ENCODE measurements around the gene RIMS1.

Gene RIMS1

DNA sequence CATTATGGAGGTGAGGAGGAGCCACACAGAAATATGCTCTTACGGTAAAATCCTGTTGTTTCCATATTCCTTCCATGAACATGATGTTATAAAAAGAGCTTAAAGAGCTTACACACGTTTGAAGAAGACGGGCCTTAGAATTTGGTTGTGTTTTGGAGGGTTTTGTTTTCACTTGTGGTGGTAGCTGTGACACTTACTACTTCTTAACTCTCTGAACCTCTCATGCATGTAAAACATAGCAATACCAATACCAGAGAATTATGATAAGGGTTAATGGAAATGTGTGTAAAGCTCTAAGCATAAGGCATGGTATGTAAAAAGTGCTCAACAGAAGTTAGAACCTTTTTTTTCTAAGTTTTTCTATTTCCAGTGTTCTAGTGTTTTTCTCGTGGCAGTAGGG, 479.4 kb downstream of the RIMS1 start:
- DNase-seq (ENCODE audit: low spot score) = no peak
- Histone ChIP-seq H2AFZ (ENCODE audit: low read length) (no peak overlapping the region), H3K36me3 (replicated peaks in 1 of 2; ENCODE audit: control insufficient read depth in 2 of 2, insufficient read depth in 2 of 2, low read length in 2 of 2) (no peaks in the 10 kb centered on the region), H2BK120ac (ENCODE audit: low read depth, low read length) (no peak overlapping the region), H3K9me3 (replicated peaks in 1 of 2; ENCODE audit: control insufficient read depth in 2 of 2, insufficient read depth in 1 of 2, low read depth in 1 of 2, low read length in 2 of 2) (no peaks in the 10 kb centered on the region), H2BK12ac (ENCODE audit: low read length) (no peak overlapping the region), H3K4me2 (ENCODE audit: insufficient read depth, low read length, poor library complexity, severe bottlenecking) (no peak overlapping the region), H2BK15ac (ENCODE audit: low read length) (no peak overlapping the region), H3K14ac (ENCODE audit: low read length) (no peak overlapping the region), H3K27ac (replicated peaks; ENCODE audit: low read length) (no peak overlapping the region), H3K79me1 (ENCODE audit: low read depth, low read length) (no peaks in the 10 kb centered on the region), H2AK5ac (ENCODE audit: low read depth, low read length) (no peak overlapping the region), H4K8ac (ENCODE audit: low read depth, low read length) (no peak overlapping the region), H3K27me3 (ENCODE audit: control insufficient read depth in 3 of 3, insufficient read depth in 3 of 3, low read depth in 1 of 3, low read length in 3 of 3) (no peaks in the 10 kb centered on the region), H3K4ac (ENCODE audit: low read length) (no peak overlapping the region), H3K4me3 (ENCODE audit: low read length in 2 of 2) (no peak overlapping the region), H3K4me1 (ENCODE audit: control insufficient read depth in 2 of 2, insufficient read depth in 1 of 2, low read depth in 1 of 2, low read length in 2 of 2) (no peaks in the 10 kb centered on the region), H3K18ac (ENCODE audit: low read length) (no peak overlapping the region), H3K23ac (ENCODE audit: low read depth, low read length, poor library complexity) (no peak overlapping the region), H4K91ac (ENCODE audit: low read depth, low read length, poor library complexity) (no peak overlapping the region), H3K9ac (ENCODE audit: low read depth, low read length, poor library complexity) (no peak overlapping the region), H2BK5ac (ENCODE audit: low read length) (no peak overlapping the region)
- no CpG with 5 or more reads among the region's 4 CpGs for WGBS, 2 donors (ENCODE audit: extremely low coverage in 2 of 2, insufficient read length in 2 of 2, insufficient replicate concordance in 1 of 2)

DNA sequence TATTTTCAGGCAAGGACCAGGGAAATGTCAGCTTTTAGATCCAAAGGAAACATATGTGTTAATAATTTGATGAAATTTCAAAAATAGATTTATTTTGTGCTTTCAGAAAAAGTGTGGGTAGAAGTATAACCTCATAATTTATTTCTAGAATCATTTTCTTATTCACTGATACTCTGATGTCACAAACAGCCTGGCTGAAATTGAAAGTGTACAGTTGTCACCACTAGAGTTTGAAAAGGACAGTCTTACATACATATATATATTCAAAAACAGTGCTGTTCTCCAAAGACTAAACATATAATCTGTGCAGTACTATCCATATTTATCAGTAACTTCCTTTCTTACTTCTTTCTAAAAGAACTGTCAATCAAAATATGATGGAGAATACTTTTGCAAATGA, 481.1 kb downstream of the RIMS1 start:
- H2BK15ac ChIP-seq (ENCODE audit: low read length) = no peak overlapping the region
- no peak overlapping the region for H3K4ac ChIP-seq (ENCODE audit: low read length)
- no peaks in the 10 kb centered on the region for H3K36me3 ChIP-seq (replicated peaks in 1 of 2; ENCODE audit: control insufficient read depth in 2 of 2, insufficient read depth in 2 of 2, low read length in 2 of 2)
- no peaks in the 10 kb centered on the region for H3K79me1 ChIP-seq (ENCODE audit: low read depth, low read length)
- no peak overlapping the region for H2AK5ac ChIP-seq (ENCODE audit: low read depth, low read length)
- H3K4me2 ChIP-seq (ENCODE audit: insufficient read depth, low read length, poor library complexity, severe bottlenecking) = no peak overlapping the region
- H2BK120ac ChIP-seq (ENCODE audit: low read depth, low read length) = no peak overlapping the region
- no peak overlapping the region for H4K91ac ChIP-seq (ENCODE audit: low read depth, low read length, poor library complexity)
- H2BK5ac ChIP-seq (ENCODE audit: low read length) = no peak overlapping the region
- no peak overlapping the region for H3K18ac ChIP-seq (ENCODE audit: low read length)
- no peaks in the 10 kb centered on the region for H3K9me3 ChIP-seq (replicated peaks in 1 of 2; ENCODE audit: control insufficient read depth in 2 of 2, insufficient read depth in 1 of 2, low read depth in 1 of 2, low read length in 2 of 2)
- H2AFZ ChIP-seq (ENCODE audit: low read length) = no peak overlapping the region
- H4K8ac ChIP-seq (ENCODE audit: low read depth, low read length) = no peak overlapping the region
- no peak overlapping the region for H3K27ac ChIP-seq (replicated peaks; ENCODE audit: low read length)
- H3K4me3 ChIP-seq (ENCODE audit: low read length in 2 of 2) = no peak overlapping the region
- DNase-seq (ENCODE audit: low spot score) = no peak
- H3K23ac ChIP-seq (ENCODE audit: low read depth, low read length, poor library complexity) = no peak overlapping the region
- no peaks in the 10 kb centered on the region for H3K27me3 ChIP-seq (ENCODE audit: control insufficient read depth in 3 of 3, insufficient read depth in 3 of 3, low read depth in 1 of 3, low read length in 3 of 3)
- no peak overlapping the region for H3K9ac ChIP-seq (ENCODE audit: low read depth, low read length, poor library complexity)
- H2BK12ac ChIP-seq (ENCODE audit: low read length) = no peak overlapping the region
- no peaks in the 10 kb centered on the region for H3K4me1 ChIP-seq (ENCODE audit: control insufficient read depth in 2 of 2, insufficient read depth in 1 of 2, low read depth in 1 of 2, low read length in 2 of 2)
- H3K14ac ChIP-seq (ENCODE audit: low read length) = no peak overlapping the region

DNA sequence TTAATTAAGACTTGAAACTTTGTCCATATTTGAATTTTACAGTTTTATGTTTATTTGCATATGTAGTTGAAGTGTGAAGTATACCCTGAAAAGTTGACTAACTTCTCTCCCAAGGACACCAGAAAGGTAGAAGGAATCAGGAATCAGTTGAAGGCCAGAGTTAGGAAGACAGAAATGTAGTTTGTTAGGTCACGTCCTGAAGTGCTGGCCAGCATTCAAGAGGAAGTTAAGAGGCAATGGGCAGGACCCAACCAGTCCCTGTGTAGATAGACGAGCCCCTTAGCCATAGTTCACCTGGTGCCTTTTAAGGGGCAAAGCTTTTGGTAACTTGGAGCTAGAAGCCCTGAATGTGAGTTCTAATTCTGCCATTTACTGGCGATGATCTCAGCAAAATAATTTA, 485.1 kb downstream of the RIMS1 start:
- H2BK15ac ChIP-seq (ENCODE audit: low read length) = no peak overlapping the region
- H2AK5ac ChIP-seq (ENCODE audit: low read depth, low read length) = no peak overlapping the region
- no peaks in the 10 kb centered on the region for H3K79me1 ChIP-seq (ENCODE audit: low read depth, low read length)
- H3K27me3 ChIP-seq (ENCODE audit: control insufficient read depth in 3 of 3, insufficient read depth in 3 of 3, low read depth in 1 of 3, low read length in 3 of 3) = no peaks in the 10 kb centered on the region
- no peaks in the 10 kb centered on the region for H3K36me3 ChIP-seq (replicated peaks in 1 of 2; ENCODE audit: control insufficient read depth in 2 of 2, insufficient read depth in 2 of 2, low read length in 2 of 2)
- H3K4ac ChIP-seq (ENCODE audit: low read length) = no peak overlapping the region
- no peak for DNase-seq (ENCODE audit: low spot score)
- no peak overlapping the region for H2BK120ac ChIP-seq (ENCODE audit: low read depth, low read length)
- no peak overlapping the region for H3K27ac ChIP-seq (replicated peaks; ENCODE audit: low read length)
- no peak overlapping the region for H3K23ac ChIP-seq (ENCODE audit: low read depth, low read length, poor library complexity)
- no peak overlapping the region for H3K4me3 ChIP-seq (ENCODE audit: low read length in 2 of 2)
- H2AFZ ChIP-seq (ENCODE audit: low read length) = no peak overlapping the region
- H4K91ac ChIP-seq (ENCODE audit: low read depth, low read length, poor library complexity) = no peak overlapping the region
- peaks cover 6 to 9% of the 10 kb centered on the region in 2 donors for H3K4me1 ChIP-seq (ENCODE audit: control insufficient read depth in 2 of 2, insufficient read depth in 1 of 2, low read depth in 1 of 2, low read length in 2 of 2)
- WGBS, 2 donors (ENCODE audit: extremely low coverage in 2 of 2, insufficient read length in 2 of 2, insufficient replicate concordance in 1 of 2) = no CpG with 5 or more reads among the region's 3 CpGs
- no peak overlapping the region for H3K14ac ChIP-seq (ENCODE audit: low read length)
- no peak overlapping the region for H2BK5ac ChIP-seq (ENCODE audit: low read length)
- H3K18ac ChIP-seq (ENCODE audit: low read length) = no peak overlapping the region
- H3K4me2 ChIP-seq (ENCODE audit: insufficient read depth, low read length, poor library complexity, severe bottlenecking) = no peak overlapping the region
- H2BK12ac ChIP-seq (ENCODE audit: low read length) = no peak overlapping the region
- no peaks in the 10 kb centered on the region for H3K9me3 ChIP-seq (replicated peaks in 1 of 2; ENCODE audit: control insufficient read depth in 2 of 2, insufficient read depth in 1 of 2, low read depth in 1 of 2, low read length in 2 of 2)
- no peak overlapping the region for H3K9ac ChIP-seq (ENCODE audit: low read depth, low read length, poor library complexity)
- no peak overlapping the region for H4K8ac ChIP-seq (ENCODE audit: low read depth, low read length)

DNA sequence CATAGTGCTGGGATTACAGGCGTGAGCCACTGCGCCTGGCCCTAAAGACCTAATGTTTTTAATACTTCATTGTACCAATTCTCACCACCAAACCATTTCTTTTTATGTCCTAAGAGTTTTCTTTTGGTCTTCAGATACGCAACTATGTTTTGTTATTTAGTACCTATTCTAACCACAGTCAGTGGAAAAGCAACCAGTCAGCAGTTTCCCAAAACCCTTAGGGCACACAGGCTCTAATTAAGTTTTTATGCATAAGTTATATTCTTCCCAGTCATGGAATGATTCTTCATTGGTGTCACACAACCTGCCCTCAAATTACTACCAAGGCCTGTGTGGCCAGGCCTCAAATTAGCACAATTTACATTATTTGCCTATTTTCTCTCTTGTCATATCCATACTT, 487.8 kb downstream of the RIMS1 start:
- H3K4me2 ChIP-seq (ENCODE audit: insufficient read depth, low read length, poor library complexity, severe bottlenecking) = no peak overlapping the region
- H3K4me3 ChIP-seq (ENCODE audit: low read length in 2 of 2) = no peak overlapping the region
- no peak overlapping the region for H3K23ac ChIP-seq (ENCODE audit: low read depth, low read length, poor library complexity)
- H2AFZ ChIP-seq (ENCODE audit: low read length) = no peak overlapping the region
- no peak overlapping the region for H4K91ac ChIP-seq (ENCODE audit: low read depth, low read length, poor library complexity)
- H3K36me3 ChIP-seq (replicated peaks in 1 of 2; ENCODE audit: control insufficient read depth in 2 of 2, insufficient read depth in 2 of 2, low read length in 2 of 2) = no peaks in the 10 kb centered on the region
- H2BK5ac ChIP-seq (ENCODE audit: low read length) = no peak overlapping the region
- no peak overlapping the region for H2BK120ac ChIP-seq (ENCODE audit: low read depth, low read length)
- H3K4ac ChIP-seq (ENCODE audit: low read length) = no peak overlapping the region
- no peak overlapping the region for H2BK15ac ChIP-seq (ENCODE audit: low read length)
- H3K27me3 ChIP-seq (ENCODE audit: control insufficient read depth in 3 of 3, insufficient read depth in 3 of 3, low read depth in 1 of 3, low read length in 3 of 3) = no peaks in the 10 kb centered on the region
- no CpG with 5 or more reads among the region's 3 CpGs for WGBS, 2 donors (ENCODE audit: extremely low coverage in 2 of 2, insufficient read length in 2 of 2, insufficient replicate concordance in 1 of 2)
- no peak overlapping the region for H4K8ac ChIP-seq (ENCODE audit: low read depth, low read length)
- no peaks in the 10 kb centered on the region for H3K9me3 ChIP-seq (replicated peaks in 1 of 2; ENCODE audit: control insufficient read depth in 2 of 2, insufficient read depth in 1 of 2, low read depth in 1 of 2, low read length in 2 of 2)
- no peak overlapping the region for H2AK5ac ChIP-seq (ENCODE audit: low read depth, low read length)
- no peak overlapping the region for H2BK12ac ChIP-seq (ENCODE audit: low read length)
- no peak overlapping the region for H3K27ac ChIP-seq (replicated peaks; ENCODE audit: low read length)
- no peak for DNase-seq (ENCODE audit: low spot score)
- no peak overlapping the region for H3K18ac ChIP-seq (ENCODE audit: low read length)
- H3K79me1 ChIP-seq (ENCODE audit: low read depth, low read length) = no peaks in the 10 kb centered on the region
- H3K4me1 ChIP-seq (ENCODE audit: control insufficient read depth in 2 of 2, insufficient read depth in 1 of 2, low read depth in 1 of 2, low read length in 2 of 2) = peaks cover 6 to 9% of the 10 kb centered on the region in 2 donors
- no peak overlapping the region for H3K14ac ChIP-seq (ENCODE audit: low read length)
- no peak overlapping the region for H3K9ac ChIP-seq (ENCODE audit: low read depth, low read length, poor library complexity)

Measured in neuronal stem cell (in vitro differentiated cells).